Medulla oblongata (tissue), 1 donor: ENCODE data around the gene LNP1.
"Not testable (repeated sequence)": the region's sequence is repeated elsewhere in the genome, so short reads cannot be mapped to it uniquely, and the experiment has no call there.

ENCODE experiments used
- DNase-seq: peaks from one replicate; pipeline ENCODE4 v3.0.0-alpha.2; 2015; ENCODE audit errors: extremely low spot score

Gene LNP1

GRCh38 chr3:100400780-100401673 lies at the start of gene LNP1, which contains the start of gene TOMM70:
LNP1 (plus strand) TSS chr3:100401539; CDS start chr3:100429730, 28,191 bp downstream.
TOMM70 (minus strand) TSS chr3:100401089; CDS start chr3:100400949, 140 bp downstream.
- peak; percentile 99 for DNase-seq

- not testable (repeated sequence) for DNase-seq
Measured at GRCh38 chr3:100351770-100352169, 49.6 kb upstream of the LNP1 start.

GRCh38 chr3:100352296-100353231 lies 48.8 kb upstream of the LNP1 start:
- DNase-seq: no peak

GRCh38 chr3:100354850-100355249 lies 46.5 kb upstream of the LNP1 start:
- DNase-seq: no peak

- no peak for DNase-seq
Measured at GRCh38 chr3:100358413-100358812, 42.9 kb upstream of the LNP1 start.

- DNase-seq: no peak
Measured at GRCh38 chr3:100359035-100359434, 42.3 kb upstream of the LNP1 start.

GRCh38 chr3:100360757-100361496 lies 40.4 kb upstream of the LNP1 start:
- DNase-seq: no peak

- DNase-seq: no peak
Measured at GRCh38 chr3:100361897-100362296, 39.4 kb upstream of the LNP1 start.

- DNase-seq: no peak
Measured at GRCh38 chr3:100364421-100364820, 36.9 kb upstream of the LNP1 start.

- DNase-seq: no peak
Measured at GRCh38 chr3:100366424-100366823, 34.9 kb upstream of the LNP1 start.

- DNase-seq: no peak
Measured at GRCh38 chr3:100368441-100368840, 32.9 kb upstream of the LNP1 start.

- no peak for DNase-seq
Measured at GRCh38 chr3:100370756-100371155, 30.6 kb upstream of the LNP1 start.

- no peak for DNase-seq
Measured at GRCh38 chr3:100374521-100374920, 26.8 kb upstream of the LNP1 start.

GRCh38 chr3:100376301-100376700 lies 25.0 kb upstream of the LNP1 start:
- no peak for DNase-seq

GRCh38 chr3:100384733-100385525 lies 16.4 kb upstream of the LNP1 start:
- no peak for DNase-seq

GRCh38 chr3:100386437-100387074 lies 14.8 kb upstream of the LNP1 start:
- no peak for DNase-seq

- DNase-seq: no peak
Measured at GRCh38 chr3:100389025-100389424, 12.3 kb upstream of the LNP1 start.

GRCh38 chr3:100395679-100396431 lies 5.5 kb upstream of the LNP1 start:
- DNase-seq: no peak

- no peak for DNase-seq
Measured at GRCh38 chr3:100396967-100397366, 4.4 kb upstream of the LNP1 start.
